ENCODE measurements around the gene FADS6.

- TF ChIP-seq CTCF (IDR thresholded peaks at IDR 0.05) (no peak), POLR2A (IDR thresholded peaks at IDR 0.05) (no peak)
These were observed 37.2 kb upstream of the FADS6 start for GRCh38 chr17:74930535-74931036.
